A673 (cell line): ENCODE data around the gene EYS. TPM values are rescaled to one million over a fixed set of nuclear protein-coding genes. Genes with fewer than 3 reads are reported as not detected.

Source experiments
- BruUV-seq: library from RNA; stranded (reverse); fragments of 400-500 nt; replicated peaks from 2 replicates; lab custom pipeline; 2021; lab: Mats Ljungman, UMichigan
- CTCF ChIA-PET: fragments of 300-600 bp; sonication (Branson Sonifier 250); formaldehyde crosslinking; loops from one replicate; lab custom pipeline; 2022; ENCODE audit warnings: antibody characterized with exemption; lab: Charles Lee
- POLR2A ChIA-PET: fragments of 300-600 bp; sonication (Branson Sonifier 250); formaldehyde crosslinking; loops from one replicate; lab custom pipeline; 2022; ENCODE audit warnings: antibody characterized with exemption; ENCODE audit not compliant: low non-redundant PET; lab: Charles Lee
- DNase-seq: peaks from one replicate; pipeline ENCODE4 v3.0.0-alpha.2; 2015; ENCODE audit warnings: low spot score
- H3K27ac ChIP-seq: fragments of 200-600 bp; sonication (generic); 2 replicates; pipeline ENCODE4 v1.5.1; 2016; ENCODE audit warnings: mixed run types, low read depth, mild to moderate bottlenecking, mixed read lengths, antibody characterized with exemption, low read length; ENCODE audit not compliant: poor library complexity, severe bottlenecking
- H3K27me3 ChIP-seq: fragments of 200-600 bp; sonication (generic); replicated peaks from 2 replicates; pipeline ENCODE4 v1.6.1; 2017; ENCODE audit warnings: mixed run types, low read depth, mild to moderate bottlenecking, mixed read lengths, antibody characterized with exemption, low read length; ENCODE audit not compliant: insufficient read depth, poor library complexity
- H3K36me3 ChIP-seq: fragments of 200-600 bp; sonication (generic); 2 replicates; pipeline ENCODE4 v1.6.1; 2016; ENCODE audit warnings: mixed run types, mild to moderate bottlenecking, mixed read lengths, antibody characterized with exemption, low read length; ENCODE audit not compliant: insufficient read depth, poor library complexity, severe bottlenecking
- H3K4me1 ChIP-seq: fragments of 200-600 bp; sonication (generic); 2 replicates; pipeline ENCODE4 v1.6.1; 2017; ENCODE audit warnings: mixed run types, mild to moderate bottlenecking, mixed read lengths, antibody characterized with exemption, low read length; ENCODE audit not compliant: insufficient read depth, poor library complexity, severe bottlenecking
- H3K4me3 ChIP-seq: fragments of 200-600 bp; sonication (generic); 2 replicates; pipeline ENCODE4 v1.5.1; 2016; ENCODE audit warnings: low read depth, mixed run types, mild to moderate bottlenecking, mixed read lengths, low read length; ENCODE audit not compliant: poor library complexity, severe bottlenecking
- H3K9me3 ChIP-seq: fragments of 200-600 bp; sonication (generic); 2 replicates; pipeline ENCODE4 v1.6.1; 2016; ENCODE audit warnings: mixed run types, low read depth, mild to moderate bottlenecking, mixed read lengths, antibody characterized with exemption, low read length; ENCODE audit not compliant: poor library complexity, severe bottlenecking
- CTCF ChIP-seq: fragments of 300-800, 200-600 bp; sonication (generic); conservative IDR thresholded peaks from 2 replicates; pipeline ENCODE4 v1.5.1; 2017; ENCODE audit warnings: low read depth, mild to moderate bottlenecking, antibody characterized with exemption, low read length, moderate library complexity, mixed read lengths
- EZH2 ChIP-seq: fragments of 200-600 bp; sonication (generic); IDR thresholded peaks from 2 replicates; pipeline ENCODE4 v1.6.1; 2017; ENCODE audit warnings: borderline replicate concordance, low read depth, mild to moderate bottlenecking, mixed read lengths, antibody characterized with exemption, low read length; ENCODE audit not compliant: poor library complexity, severe bottlenecking
- intact Hi-C: fragments of 100-400 bp; cut with micrococcal nuclease; formaldehyde crosslinking; loops from one replicate; pipeline ENCODE4 v1.10.0; 2022; ENCODE audit not compliant: unreplicated experiment
- total RNA-seq: library from RNA; stranded (reverse); gene quantifications from 2 replicates; pipeline ENCODE4 v1.2.3, GENCODE V29; 2021

The EYS gene
- total RNA-seq, 1 experiment from 2014 or later: 0.47 TPM

GRCh38 chr6:65248101-65248610 lies 458.9 kb downstream of the EYS start:
- TF ChIP-seq CTCF (no peak), EZH2 (no peak)
- Histone ChIP-seq H3K27me3 (no peaks in the 10 kb centered on the region), H3K27ac (no peak overlapping the region), H3K9me3 (no peaks in the 10 kb centered on the region), H3K4me1 (no peaks in the 10 kb centered on the region), H3K36me3 (no peaks in the 10 kb centered on the region), H3K4me3 (no peak overlapping the region)
- intact Hi-C loops: no loop called here
- POLR2A ChIA-PET: no interaction called here
- CTCF ChIA-PET: no interaction called here
- DNase-seq: no peak
- BruUV-seq: no TSS peak

GRCh38 chr6:65231616-65232015 lies 475.4 kb downstream of the EYS start:
- BruUV-seq: no TSS peak
- H3K36me3 ChIP-seq: no peaks in the 10 kb centered on the region
- intact Hi-C loops: no loop called here
- TF ChIP-seq CTCF: no peak
- no peak for TF ChIP-seq EZH2
- no peaks in the 10 kb centered on the region for H3K27me3 ChIP-seq
- H3K4me1 ChIP-seq: no peaks in the 10 kb centered on the region
- no peak overlapping the region for H3K4me3 ChIP-seq
- H3K9me3 ChIP-seq: no peaks in the 10 kb centered on the region
- ChIA-PET POLR2A (no interaction called here), CTCF (no interaction called here)
- no peak overlapping the region for H3K27ac ChIP-seq
- no peak for DNase-seq

GRCh38 chr6:65229825-65230224 lies 477.2 kb downstream of the EYS start:
- H3K9me3 ChIP-seq: no peaks in the 10 kb centered on the region
- no peaks in the 10 kb centered on the region for H3K36me3 ChIP-seq
- no peaks in the 10 kb centered on the region for H3K4me1 ChIP-seq
- ChIA-PET CTCF (no interaction called here), POLR2A (no interaction called here)
- no peaks in the 10 kb centered on the region for H3K27me3 ChIP-seq
- intact Hi-C loops: no loop called here
- no TSS peak for BruUV-seq
- DNase-seq: no peak
- no peak for TF ChIP-seq EZH2
- no peak overlapping the region for H3K4me3 ChIP-seq
- no peak overlapping the region for H3K27ac ChIP-seq

GRCh38 chr6:65221153-65221552 lies 485.9 kb downstream of the EYS start:
- DNase-seq: no peak
- no peaks in the 10 kb centered on the region for H3K27me3 ChIP-seq
- H3K9me3 ChIP-seq: no peaks in the 10 kb centered on the region
- H3K4me3 ChIP-seq: no peak overlapping the region
- BruUV-seq: no TSS peak
- intact Hi-C loops: no loop called here
- no peak for TF ChIP-seq CTCF
- TF ChIP-seq EZH2: no peak
- ChIA-PET CTCF (no interaction called here), POLR2A (no interaction called here)
- H3K36me3 ChIP-seq: no peaks in the 10 kb centered on the region
- no peak overlapping the region for H3K27ac ChIP-seq
- H3K4me1 ChIP-seq: no peaks in the 10 kb centered on the region
